Fibroblast of skin of left quadriceps (primary cell): ENCODE measurements around the gene FUCA1.
A peak's percentile ranks its signal among the peaks of the same experiment; 100 is the strongest.
"Not testable (repeated sequence)": the region's sequence is repeated elsewhere in the genome, so short reads cannot be mapped to it uniquely, and the experiment has no call there.

Experiments
- DNase-seq, 2 experiments: peaks; one replicate each; pipeline ENCODE4 v3.0.0-alpha.2; 2013; ENCODE audit warnings: low read depth in 2 of 2

Gene FUCA1

DNA sequence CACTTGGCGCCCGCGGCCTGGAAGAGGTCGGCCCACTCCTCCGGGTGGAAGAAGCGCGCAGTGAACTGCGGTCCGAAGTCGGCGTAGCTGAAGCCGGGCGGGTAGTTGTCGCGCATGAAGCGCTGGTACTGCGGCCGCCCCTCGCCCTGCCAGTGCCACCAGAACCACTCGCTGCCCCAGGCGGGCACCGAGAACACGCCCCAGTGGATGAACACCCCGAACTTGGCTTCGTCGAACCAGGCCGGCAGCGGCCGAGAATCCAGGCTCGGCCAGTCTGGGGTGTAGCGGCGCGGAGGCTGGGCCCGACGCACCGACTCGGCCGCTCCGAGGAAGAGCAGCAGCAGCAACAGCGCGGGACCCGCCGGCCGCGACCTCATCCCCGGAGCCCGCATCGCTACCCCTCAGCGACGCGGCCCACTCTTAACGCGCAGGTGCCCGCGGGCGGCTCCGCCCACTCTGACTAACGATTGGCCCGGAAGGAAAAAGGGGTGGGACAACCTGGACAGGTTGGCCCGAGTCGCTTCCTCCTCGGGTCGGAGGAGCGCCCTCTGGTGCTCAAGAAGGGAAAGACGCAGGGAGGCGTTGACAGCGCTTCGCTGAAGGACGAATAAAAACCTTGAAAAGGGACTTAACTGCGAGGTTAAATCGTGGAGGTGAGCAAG is at the start of gene FUCA1:
TSS of gene FUCA1 (minus strand) at position 396 of the 662 bp plus-strand sequence. CDS start at position 392, 4 bp downstream.
- DNase-seq = peak; percentile 46 to 52

DNA sequence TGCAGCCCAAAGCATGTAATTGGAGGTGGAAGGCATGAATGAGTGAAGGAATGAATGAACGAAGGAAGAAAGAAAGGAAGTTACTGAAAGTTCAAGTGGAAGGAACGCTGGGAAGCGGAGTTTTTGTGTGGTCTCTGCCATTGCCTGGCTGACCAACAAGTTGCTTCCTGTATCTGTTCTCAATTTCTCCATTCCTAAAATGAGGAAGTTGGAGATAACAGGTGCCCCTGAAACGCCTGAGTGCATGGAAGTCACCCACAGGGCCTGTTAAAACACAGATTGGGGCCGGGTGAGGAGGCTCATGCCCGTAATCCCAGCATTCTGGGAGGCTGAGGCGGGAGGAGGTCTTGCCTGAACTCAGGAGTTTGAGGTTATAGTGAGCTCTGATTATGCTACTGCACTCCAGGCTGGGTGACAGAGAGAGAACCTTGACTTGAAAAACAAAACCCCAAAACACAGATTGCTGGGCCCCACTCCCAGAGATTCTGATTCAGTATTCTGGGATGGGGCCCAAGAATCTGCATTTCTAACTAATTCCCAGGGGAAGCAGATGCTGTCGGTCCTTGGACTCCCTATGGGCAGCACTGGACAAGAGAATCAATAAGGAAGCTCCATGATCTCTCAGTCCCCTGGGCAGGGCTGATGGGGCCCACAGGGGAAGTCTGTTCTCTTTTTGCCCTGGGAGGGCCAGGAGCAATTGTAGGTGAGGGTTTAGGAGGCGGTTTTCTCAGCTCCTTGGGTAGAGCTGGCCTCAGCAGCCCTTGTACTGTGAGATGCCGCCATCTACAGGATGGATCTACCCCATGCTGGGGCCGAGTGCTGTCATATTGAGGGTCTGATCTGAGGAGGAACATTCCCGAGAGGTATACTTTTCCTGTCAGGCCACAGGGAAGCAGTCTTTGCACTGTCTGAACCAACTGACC is 48.4 kb upstream of the FUCA1 start:
- DNase-seq = peak; percentile 18 to 29

DNA sequence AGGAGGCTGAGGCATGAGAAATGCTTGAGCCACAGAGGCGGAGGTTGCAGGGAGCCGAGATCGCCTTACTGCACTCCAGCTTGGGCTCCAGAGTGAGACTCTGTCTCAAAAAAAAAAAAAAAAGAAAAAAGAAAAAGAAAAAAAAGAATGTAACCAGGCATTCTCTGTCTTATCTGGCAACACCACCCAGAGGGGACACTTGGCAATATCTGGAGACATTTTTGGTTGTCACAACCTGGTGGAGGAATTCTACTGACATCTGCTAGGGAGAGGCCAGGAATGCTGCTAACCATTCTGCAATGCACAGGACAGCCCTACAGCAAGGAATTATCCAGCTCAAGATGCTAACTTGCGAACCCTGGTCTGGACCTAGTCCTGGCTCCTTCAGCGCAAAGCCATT is 47.4 kb upstream of the FUCA1 start:
- no peak for DNase-seq

DNA sequence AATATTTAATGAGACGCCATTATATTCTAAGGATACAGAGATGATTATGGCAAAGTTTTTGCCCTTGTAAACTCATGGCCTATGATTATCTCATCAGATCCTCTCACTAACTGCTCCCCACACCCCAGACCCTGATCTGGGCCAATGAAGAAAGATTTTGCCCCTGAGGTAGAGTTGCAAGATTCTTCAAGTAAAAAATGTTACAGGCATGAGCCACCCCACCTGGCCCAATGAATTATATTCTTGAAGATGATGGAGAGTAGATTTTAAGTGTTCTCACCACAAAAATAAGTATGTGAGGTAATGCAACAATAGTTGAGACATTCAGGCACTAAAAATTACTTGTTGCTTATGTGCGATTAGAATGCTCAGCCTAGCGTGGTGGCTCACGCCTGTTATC is 46.8 kb upstream of the FUCA1 start:
- DNase-seq = no peak

DNA sequence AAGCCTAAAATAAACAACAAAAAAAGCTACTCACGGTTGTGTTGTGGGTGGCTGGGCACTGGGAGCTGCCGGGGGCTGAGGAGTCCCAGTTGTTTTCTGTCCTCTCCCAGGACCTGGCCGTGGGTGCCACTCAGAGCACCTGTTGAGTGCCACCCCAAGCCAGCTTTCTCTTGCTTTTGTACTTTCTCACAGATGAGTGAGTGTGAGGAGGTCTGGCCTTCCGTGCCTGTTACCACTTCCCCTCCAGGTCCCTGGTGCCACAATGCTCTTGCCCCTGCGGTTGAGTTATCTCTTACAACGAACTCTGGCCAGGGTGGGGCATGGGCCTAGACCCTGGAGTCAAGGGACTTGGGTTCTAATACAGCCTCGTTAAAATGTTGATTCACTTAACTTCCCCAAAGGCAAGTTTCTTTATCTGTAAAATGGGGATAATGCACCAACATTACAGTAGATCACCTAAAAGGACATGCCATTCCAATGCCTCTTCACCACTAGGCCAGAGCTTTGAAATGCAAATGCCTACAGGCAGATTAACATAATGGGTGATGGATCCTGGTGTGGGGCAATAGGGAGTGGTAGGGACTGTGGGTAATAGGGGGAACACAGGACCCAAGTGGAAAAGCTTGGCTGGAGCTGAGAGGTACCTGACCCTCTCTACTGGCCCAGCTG is 45.3 kb upstream of the FUCA1 start, which contains the start of gene CNR2:
TSS of gene CNR2 (minus strand) at position 151 of the 669 bp plus-strand sequence. CDS start 37,745 bp downstream, outside the sequence.
- no peak for DNase-seq

DNA sequence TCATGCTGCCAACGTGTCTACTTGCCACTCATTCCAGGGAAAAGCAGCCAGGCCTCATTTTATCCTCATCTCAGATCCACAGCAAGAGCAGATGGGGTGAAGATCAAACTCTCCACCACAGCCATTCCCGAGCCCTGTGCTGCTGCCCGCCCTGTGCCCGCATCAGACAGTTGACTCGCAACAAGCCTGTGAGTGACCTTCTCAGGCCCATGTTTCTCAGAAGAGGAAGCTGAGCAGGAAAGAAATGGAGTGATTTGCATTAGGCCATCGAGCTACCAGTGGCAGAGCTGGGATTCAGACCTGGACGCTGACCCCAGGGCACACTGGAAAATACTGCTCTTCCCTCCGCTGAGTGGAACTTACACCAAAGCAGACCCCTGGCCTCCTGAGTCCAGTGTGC is 43.8 kb upstream of the FUCA1 start:
- no peak for DNase-seq

DNA sequence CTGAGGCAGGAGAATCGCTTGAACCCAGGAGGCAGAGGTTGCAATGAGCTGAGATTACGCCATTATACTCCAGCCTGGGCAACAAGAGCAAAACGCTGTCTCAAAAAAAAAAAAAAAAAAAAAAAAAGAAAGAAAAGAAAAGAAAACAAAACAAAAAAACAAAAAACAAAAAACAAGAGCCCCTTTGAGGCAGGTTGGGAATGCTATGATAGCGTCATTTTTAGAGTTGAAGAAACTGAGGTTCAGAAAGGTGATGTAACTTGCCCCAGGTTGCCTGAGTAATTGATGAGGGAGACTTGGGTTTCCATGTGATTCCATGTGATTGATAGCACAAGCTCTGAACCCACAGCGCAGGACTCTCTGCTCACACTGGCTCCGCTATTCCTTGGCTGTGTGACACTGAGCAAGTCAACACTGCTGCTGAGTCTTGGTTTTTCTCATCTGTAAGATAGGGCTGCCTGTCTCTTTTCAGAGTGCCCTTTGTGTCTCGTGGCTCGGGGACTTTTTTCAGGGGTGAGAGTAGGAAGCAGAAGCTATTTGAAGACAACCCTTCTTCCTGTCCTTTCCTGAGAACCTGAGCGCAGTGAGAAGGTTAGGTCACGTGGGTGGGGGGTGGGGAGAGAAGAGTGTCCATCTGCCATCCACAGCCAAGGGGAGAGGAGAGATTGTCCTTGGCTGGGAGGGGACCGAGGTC is 42.6 kb upstream of the FUCA1 start:
- DNase-seq = no peak

DNA sequence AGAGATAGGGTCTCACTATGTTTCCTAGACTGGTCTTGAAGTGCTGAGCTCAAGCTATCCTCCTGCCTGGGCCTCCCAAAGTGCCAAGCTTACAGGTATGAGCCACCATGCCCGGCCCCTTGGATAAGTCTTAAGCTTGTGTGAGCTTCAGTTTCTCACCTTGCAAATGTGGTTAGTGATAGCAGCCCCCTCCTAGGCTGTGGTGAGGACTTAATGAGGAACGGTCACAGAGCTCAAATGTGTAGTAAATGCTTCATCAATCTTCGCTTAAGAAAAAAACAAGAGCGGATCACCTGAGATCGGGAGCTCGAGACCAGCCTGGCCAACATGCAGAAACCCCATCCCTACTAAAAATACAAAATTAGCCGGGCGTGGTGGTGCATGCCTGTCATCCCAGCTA is 42.1 kb upstream of the FUCA1 start:
- DNase-seq = no peak

DNA sequence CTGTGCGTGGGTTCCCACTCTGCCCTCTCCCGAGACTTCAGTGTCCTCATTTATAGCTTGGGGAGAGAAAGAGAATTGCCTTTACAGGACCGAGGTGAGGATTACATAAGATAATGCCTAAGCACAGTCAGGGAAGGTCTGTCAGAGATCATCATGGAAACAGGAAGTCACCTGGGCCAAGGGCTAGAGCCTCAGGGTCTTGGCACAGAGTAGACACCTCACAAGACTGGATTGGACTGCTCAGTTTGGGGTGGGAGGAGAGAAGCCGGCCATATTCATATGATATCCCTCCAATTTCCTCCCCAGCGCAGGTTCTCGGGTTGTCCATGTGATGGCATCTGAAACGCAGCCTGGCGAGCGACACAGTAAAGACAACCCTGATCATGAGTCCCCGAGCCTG is 41.3 kb upstream of the FUCA1 start:
- DNase-seq = no peak

DNA sequence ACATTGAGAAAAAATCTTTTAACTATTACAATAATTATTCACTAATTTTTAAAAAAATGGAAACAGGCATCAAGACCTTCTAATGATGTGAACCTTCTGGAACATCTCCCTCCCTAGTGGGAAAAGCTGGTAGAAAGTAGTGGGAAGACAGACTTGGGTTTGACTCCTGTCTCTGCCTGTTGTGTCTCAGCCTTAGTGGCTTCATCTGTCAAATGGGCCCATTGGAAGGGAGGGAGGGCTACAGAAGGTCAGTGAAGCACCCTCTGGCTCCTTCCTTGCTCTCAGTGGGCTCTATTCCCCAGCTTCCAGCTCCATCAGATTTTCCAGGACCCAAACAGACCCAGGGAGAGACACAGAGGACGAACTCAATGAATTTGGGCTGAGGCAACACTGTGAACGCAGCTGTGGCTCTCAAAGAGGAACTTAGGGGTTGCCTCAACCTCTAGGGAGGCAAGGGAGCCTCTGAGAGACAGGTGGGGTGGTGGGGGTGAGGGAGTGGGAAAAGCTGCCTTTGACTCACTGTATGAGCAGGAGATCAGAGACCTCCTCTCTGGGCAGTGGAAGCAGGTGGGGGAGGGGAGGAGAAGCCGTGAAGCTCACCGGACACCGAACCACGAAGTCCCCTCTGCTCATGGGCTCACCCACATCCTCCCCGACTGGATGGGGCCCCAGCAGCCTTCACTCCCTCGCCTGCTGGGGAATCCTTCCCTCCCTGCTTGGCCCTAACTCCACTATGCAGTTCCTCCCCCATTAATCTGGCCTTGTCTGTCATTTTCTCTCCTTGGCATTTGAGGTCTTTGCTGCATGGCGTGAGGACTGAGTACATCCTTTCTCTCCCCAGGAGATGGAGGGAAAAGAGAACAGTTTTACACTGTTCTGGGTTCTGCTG is 40.6 kb upstream of the FUCA1 start:
- DNase-seq = no peak

DNA sequence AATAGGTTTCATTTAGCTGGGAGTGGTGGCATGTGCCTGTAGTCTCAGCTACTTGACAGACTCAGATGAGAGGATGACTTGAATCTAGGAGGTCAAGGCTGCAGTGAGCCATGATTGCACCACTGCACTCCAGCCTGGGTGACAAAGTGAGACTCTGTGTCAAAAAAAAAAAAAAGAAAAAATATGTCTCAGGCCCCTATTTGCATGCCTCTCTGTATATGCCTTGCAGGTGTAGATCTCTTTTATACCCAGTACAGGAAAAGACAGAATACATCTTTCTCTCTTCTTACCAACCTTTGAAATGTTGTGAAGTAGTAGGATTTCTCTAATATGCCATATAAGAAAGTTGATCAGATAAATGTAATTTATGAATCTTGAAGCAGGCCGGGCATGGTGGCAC is 38.6 kb upstream of the FUCA1 start:
- no peak for DNase-seq

DNA sequence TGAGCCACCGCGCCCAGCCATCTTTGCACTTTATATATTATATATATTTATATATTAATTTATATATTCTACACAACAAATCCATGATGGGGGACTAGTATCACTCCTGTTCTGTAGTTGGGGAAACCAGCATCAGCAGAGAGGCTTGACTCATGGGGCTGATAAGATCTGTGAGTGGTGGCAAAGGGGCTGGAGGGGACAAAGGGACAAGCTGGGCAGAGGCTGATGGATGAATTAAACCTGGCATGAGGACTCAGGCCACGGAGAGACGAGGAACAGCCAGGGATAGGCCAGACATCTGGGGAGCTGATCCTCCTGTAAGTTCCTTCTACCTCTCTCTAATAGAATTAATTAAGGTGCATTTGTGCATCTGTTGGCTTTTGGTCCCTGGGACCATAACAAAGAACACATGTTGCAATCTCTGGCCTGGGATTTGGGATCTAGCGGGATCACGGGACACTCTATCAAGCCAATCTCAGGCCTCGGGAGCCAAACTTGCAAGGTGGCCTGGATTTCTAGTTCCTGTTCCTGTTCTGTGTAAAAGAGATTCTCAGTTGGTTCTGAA is 37.5 kb upstream of the FUCA1 start:
- DNase-seq = no peak

DNA sequence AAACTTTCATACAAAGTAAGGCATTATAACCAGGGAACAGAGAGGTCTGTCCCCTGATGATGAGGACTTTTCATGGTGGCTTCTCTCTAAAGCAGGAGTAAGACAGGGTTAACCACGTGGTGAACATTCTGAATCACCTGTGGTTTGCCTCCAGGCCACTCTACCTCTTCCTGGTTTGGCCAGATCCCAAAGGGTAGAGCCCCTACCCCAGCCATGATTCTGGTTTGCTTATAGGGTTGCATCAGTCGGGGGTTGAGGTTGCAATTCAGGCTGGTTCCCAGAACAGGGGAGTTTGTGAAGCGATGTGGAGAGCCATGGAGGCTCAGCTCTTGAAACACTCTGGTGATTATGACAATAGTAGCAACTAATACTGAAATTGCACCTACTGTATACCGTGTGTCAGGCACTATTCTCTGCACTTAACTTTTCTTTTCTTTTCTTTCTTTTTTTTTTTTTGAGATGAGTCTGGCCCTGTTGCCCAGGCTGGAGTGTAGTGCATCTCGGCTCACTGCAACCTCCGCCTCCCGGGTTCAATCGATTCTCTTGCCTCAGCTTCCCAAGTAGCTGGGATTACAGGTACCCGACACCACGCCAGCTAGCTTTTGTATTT is 36.8 kb upstream of the FUCA1 start:
- no peak for DNase-seq

DNA sequence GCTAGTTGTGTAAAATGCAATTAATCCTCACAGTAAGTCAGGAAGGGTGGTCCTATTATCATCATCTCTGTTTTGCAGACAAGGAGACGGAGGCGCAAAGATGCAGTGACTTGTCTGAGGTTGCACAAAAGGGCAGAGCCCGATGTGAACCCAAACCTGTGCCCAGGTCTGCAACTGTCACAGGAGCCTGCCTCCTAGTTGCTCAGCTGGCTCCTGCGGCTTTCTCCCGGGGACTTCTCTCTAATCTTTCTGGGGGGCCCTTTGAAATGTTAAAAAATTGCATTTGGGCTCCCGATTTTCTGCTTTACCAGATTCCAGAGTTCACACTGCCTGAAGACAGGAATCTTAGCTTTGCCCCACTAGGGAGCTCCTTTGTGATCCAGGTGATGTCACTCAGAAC is 35.7 kb upstream of the FUCA1 start:
- no peak for DNase-seq

DNA sequence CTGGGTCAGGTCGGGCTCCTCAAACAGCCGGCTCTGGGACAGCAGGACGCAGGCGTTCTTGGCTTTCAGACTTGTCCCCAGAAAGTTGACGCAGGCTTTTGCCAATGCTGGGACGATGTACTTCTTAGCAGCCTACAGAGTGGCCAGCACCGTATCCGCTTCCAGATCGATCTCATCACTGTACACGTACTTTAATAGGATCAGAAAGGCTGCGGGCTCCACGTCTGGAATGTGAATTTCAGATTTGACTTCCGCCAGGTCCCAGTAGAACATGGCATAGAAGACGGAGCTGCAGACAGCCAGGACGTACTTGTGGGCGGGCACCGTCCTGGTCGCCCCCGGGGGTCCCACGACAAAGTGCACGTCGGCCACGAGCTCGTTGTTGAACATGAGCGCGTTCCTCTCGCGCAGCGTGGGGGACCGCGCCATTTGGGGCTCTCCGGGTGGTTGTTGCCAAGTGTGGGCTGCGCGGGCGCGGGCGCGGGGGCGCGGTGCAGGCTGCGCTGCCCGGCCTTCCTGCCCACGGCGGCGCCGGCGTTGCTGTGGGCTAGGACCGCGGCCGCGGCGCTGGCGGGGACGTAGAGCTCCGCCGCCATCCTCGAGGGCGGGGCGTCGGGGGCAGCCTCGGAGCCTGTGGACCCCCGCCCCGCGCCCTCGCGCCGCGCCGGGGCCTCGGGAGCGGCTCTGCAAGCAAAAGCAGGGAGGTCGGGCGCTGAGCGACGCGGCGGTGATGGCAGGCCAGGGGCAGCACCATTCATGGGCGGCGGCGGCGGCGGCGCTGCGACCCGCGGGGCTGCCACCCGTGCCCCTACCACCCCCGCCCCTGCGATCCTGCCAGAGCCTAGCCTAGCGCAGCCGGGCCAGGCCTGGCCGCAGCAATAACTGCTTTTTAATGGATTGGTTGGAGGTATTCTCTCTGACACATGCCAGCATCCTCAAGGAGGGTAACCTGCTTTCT is 34.5 kb upstream of the FUCA1 start:
- DNase-seq = no peak

DNA sequence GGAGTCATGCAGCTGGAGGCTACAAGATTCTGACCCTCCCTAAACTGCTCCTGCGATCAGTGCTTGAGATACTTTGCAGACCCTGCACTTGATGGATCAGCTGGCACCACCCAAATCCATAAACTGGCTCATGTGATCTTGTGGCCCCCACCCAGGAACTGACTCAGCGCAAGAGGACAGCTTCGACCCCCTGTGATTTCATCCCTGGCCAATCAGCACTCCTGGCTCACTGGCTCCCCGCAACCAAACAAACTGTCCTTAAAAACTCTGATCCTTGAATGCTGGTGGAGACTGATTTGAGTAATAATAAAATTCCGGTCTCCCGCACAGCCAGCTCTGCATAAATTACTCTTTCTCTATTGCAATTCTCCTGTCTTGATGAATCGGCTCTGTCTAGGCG is 31.9 kb upstream of the FUCA1 start:
- DNase-seq = not testable (repeated sequence)

DNA sequence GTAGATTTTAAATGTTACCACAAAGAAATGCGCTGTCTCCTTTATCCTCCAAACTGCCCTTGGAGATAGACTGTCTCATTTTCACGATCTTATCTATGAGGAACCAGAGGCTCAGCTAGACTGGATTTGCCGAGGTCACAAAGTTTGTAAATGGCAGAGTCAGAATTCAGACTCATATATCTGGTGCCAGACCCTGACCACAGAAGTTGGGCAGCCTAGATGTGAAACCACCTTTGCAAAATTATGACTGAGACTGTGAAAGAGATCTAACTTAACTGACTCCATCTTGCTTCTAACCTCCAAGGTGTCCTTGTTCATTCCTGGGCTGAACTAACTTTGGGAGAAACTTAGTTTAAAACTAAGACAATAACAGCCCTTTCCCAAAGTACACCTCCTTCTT is 31.0 kb upstream of the FUCA1 start:
- DNase-seq = no peak

DNA sequence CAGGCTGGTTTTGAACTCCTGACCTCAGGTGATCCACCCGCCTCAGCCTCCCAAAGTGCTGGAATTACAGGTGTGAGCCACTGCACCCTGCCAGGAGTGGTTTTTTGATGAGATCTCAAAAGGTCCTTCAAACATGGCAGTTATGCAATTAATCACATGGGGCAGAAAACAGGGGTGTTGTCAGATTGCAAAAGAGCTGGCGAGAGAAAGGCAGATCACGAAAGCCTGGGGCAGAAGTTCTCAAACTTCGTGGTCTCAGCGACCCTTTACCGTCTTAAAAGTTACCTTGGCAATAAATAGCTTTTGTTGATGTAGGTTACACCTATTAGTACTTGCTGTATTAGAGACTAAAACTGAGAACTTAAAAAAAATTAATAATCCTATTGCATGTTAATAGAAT is 29.0 kb upstream of the FUCA1 start:
- DNase-seq = no peak

DNA sequence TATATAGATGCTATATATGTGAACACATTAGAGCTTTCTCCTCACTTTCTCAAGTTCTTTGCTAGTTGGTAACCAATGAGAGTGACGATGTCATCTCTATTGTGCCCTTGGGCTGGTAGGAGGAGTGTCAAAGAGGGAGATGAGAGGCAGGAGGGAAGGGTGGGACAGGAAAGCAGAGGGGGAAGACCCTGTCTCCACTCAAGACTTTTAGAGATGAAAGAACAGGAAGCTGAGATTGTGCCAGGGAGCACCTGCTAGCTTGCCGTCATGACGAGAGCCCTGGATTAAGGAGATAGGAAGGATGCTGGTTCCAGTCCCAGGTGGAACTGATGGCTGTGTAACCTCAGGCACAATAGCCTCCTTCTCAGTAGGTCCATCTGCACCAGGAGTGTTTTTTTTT is 28.4 kb upstream of the FUCA1 start:
- no peak for DNase-seq
